Glutamatergic neuron (in vitro differentiated cells): Measurements from ENCODE around the gene FCF1. TPM values are rescaled to one million over a fixed set of nuclear protein-coding genes. Genes with fewer than 3 reads are reported as not detected.

Source experiments
- DNase-seq: peaks from one replicate; pipeline ENCODE4 v3.0.0; 2022
- H3K27ac Mint-ChIP-seq: one replicate; pipeline ENCODE4 v1.8.0; 2020; ENCODE audit warnings: mild to moderate bottlenecking, mixed read lengths, inconsistent platforms; ENCODE audit not compliant: unreplicated experiment
- H3K27me3 Mint-ChIP-seq: one replicate; pipeline ENCODE4 v1.8.0; 2020; ENCODE audit warnings: mild to moderate bottlenecking, moderate library complexity, mixed read lengths, inconsistent platforms; ENCODE audit not compliant: unreplicated experiment
- H3K36me3 Mint-ChIP-seq: one replicate; pipeline ENCODE4 v1.8.0; 2020; ENCODE audit warnings: mild to moderate bottlenecking, mixed read lengths, inconsistent platforms; ENCODE audit not compliant: unreplicated experiment
- H3K4me1 Mint-ChIP-seq: one replicate; pipeline ENCODE4 v1.8.0; 2020; ENCODE audit warnings: mild to moderate bottlenecking, low read depth, mixed read lengths, inconsistent platforms; ENCODE audit not compliant: unreplicated experiment
- H3K4me3 Mint-ChIP-seq: one replicate; pipeline ENCODE4 v1.8.0; 2020; ENCODE audit warnings: mild to moderate bottlenecking, mixed read lengths, inconsistent platforms; ENCODE audit not compliant: unreplicated experiment
- H3K9me3 Mint-ChIP-seq: one replicate; pipeline ENCODE4 v1.8.0; 2020; ENCODE audit warnings: mild to moderate bottlenecking, moderate library complexity, mixed read lengths, inconsistent platforms; ENCODE audit not compliant: unreplicated experiment
- CTCF ChIP-seq: fragments of 200-600 bp; sonication (generic); IDR thresholded peaks from one replicate; pipeline ENCODE4 v1.5.0; 2021; ENCODE audit not compliant: partially characterized antibody, unreplicated experiment
- total RNA-seq: library from RNA; stranded (reverse); fragmentation: NEBNext Ultra II Directional; extraction: Animal tissue kit (Norgen Biotek cat#: 25700); gene quantifications from one replicate; pipeline ENCODE4 v1.2.1, GENCODE V29; 2021; ENCODE audit not compliant: unreplicated experiment

Gene FCF1
- total RNA-seq, 1 donor from 2014 or later = 39.9 TPM

- DNase-seq = no peak
- no peak for TF ChIP-seq CTCF
- no peaks in the 10 kb centered on the region for H3K4me1 Mint-ChIP-seq
- no peak overlapping the region for H3K4me3 Mint-ChIP-seq
- no peaks in the 10 kb centered on the region for H3K9me3 Mint-ChIP-seq
- no peaks in the 10 kb centered on the region for H3K36me3 Mint-ChIP-seq
- H3K27ac Mint-ChIP-seq = no peak overlapping the region
- no peaks in the 10 kb centered on the region for H3K27me3 Mint-ChIP-seq
Observed at GRCh38 chr14:74691456-74691855, 21.5 kb upstream of the FCF1 start.

- no peak for TF ChIP-seq CTCF
- no peaks in the 10 kb centered on the region for H3K4me1 Mint-ChIP-seq
- H3K4me3 Mint-ChIP-seq = no peak overlapping the region
- H3K27ac Mint-ChIP-seq = no peak overlapping the region
- no peaks in the 10 kb centered on the region for H3K36me3 Mint-ChIP-seq
- H3K27me3 Mint-ChIP-seq = no peaks in the 10 kb centered on the region
- DNase-seq = no peak
- H3K9me3 Mint-ChIP-seq = no peaks in the 10 kb centered on the region
Observed at GRCh38 chr14:74693191-74693590, 19.8 kb upstream of the FCF1 start.

- TF ChIP-seq CTCF = no peak
- Mint-ChIP-seq H3K9me3 (no peaks in the 10 kb centered on the region), H3K27ac (no peak overlapping the region), H3K36me3 (peaks cover under 1% of the 10 kb centered on the region), H3K4me1 (no peaks in the 10 kb centered on the region), H3K4me3 (no peak overlapping the region), H3K27me3 (no peaks in the 10 kb centered on the region)
- DNase-seq = no peak
Observed at GRCh38 chr14:74695406-74695805, 17.5 kb upstream of the FCF1 start.

GRCh38 chr14:74697011-74697410 lies 15.9 kb upstream of the FCF1 start:
- H3K27ac Mint-ChIP-seq = no peak overlapping the region
- no peak for TF ChIP-seq CTCF

GRCh38 chr14:74697543-74697942 lies 15.4 kb upstream of the FCF1 start:
- no peak overlapping the region for H3K27ac Mint-ChIP-seq
- H3K27me3 Mint-ChIP-seq = no peaks in the 10 kb centered on the region
- no peak for DNase-seq
- peaks cover 2% of the 10 kb centered on the region for H3K9me3 Mint-ChIP-seq
- no peaks in the 10 kb centered on the region for H3K4me1 Mint-ChIP-seq
- no peak overlapping the region for H3K4me3 Mint-ChIP-seq
- no peak for TF ChIP-seq CTCF
- H3K36me3 Mint-ChIP-seq = peaks cover 10% of the 10 kb centered on the region

More at GRCh38 chr14:74697011-74697410, 15.9 kb upstream of the FCF1 start:
- Mint-ChIP-seq H3K27me3 (no peaks in the 10 kb centered on the region), H3K36me3 (peaks cover 10% of the 10 kb centered on the region), H3K9me3 (peaks cover 2% of the 10 kb centered on the region), H3K4me3 (no peak overlapping the region), H3K4me1 (no peaks in the 10 kb centered on the region)
- no peak for DNase-seq
